ENCODE results near the gene CFAP410.

GRCh38 chr21:44360159-44360558 is 21.0 kb upstream of the CFAP410 start:
- TF ChIP-seq CTCF (IDR thresholded peaks at IDR 0.05) (no peak), POLR2A (IDR thresholded peaks at IDR 0.05) (no peak)

Measured in prostate gland (tissue), 2 donors.